ENCODE results near the gene CASS4.

GRCh38 chr20:56506103-56506502 lies 94.0 kb downstream of the CASS4 start:
- TF ChIP-seq, protein P1, sequence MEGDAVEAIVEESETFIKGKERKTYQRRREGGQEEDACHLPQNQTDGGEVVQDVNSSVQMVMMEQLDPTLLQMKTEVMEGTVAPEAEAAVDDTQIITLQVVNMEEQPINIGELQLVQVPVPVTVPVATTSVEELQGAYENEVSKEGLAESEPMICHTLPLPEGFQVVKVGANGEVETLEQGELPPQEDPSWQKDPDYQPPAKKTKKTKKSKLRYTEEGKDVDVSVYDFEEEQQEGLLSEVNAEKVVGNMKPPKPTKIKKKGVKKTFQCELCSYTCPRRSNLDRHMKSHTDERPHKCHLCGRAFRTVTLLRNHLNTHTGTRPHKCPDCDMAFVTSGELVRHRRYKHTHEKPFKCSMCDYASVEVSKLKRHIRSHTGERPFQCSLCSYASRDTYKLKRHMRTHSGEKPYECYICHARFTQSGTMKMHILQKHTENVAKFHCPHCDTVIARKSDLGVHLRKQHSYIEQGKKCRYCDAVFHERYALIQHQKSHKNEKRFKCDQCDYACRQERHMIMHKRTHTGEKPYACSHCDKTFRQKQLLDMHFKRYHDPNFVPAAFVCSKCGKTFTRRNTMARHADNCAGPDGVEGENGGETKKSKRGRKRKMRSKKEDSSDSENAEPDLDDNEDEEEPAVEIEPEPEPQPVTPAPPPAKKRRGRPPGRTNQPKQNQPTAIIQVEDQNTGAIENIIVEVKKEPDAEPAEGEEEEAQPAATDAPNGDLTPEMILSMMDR (IDR thresholded peaks at IDR 0.05) = no peak
- TF ChIP-seq POLR2A (IDR thresholded peaks at IDR 0.05) = no peak

Measured in ovary (tissue), 3 donors.